DND-41 (cell line): ENCODE data around the gene HELZ.

Experiments used
- CTCF ChIP-seq: IDR thresholded peaks from 2 replicates; pipeline ENCODE4 v1.5.1; 2012; ENCODE audit warnings: borderline replicate concordance, low read length, moderate library complexity, mild to moderate bottlenecking; ENCODE audit not compliant: poor library complexity, severe bottlenecking; ENCODE audit errors: extremely low read depth
- EZH2 ChIP-seq: IDR thresholded peaks from 3 replicates; pipeline ENCODE4 v1.6.1; 2012; ENCODE audit warnings: borderline replicate concordance, low read depth, mild to moderate bottlenecking, moderate library complexity, low read length, inconsistent platforms; ENCODE audit not compliant: severe bottlenecking

GRCh38 chr17:67285360-67285759, 40.4 kb upstream of the HELZ start:
- no peak for TF ChIP-seq CTCF
- TF ChIP-seq EZH2, result no peak
